ENCODE results near the gene ZNF385C. TPM values are rescaled to one million over a fixed set of nuclear protein-coding genes. Genes with fewer than 3 reads are reported as not detected.

ZNF385C gene
- total RNA-seq (0.78 and 1.1 TPM in 2 replicates), polyA plus RNA-seq (0.33 and 0.40 TPM in 2 replicates), polyA minus RNA-seq (0.26 and 0.43 TPM in 2 replicates)
- 0.21 TPM for total RNA-seq (2013)

GRCh38 chr17:42097691-42098631, at the start of gene ZNF385C:
Gene ZNF385C (minus strand): TSS chr17:42098473. CDS start chr17:42063056, 35,417 bp downstream.
- CTCF ChIA-PET = interaction anchor here (0.6 to 1.9 kb wide), 6 partner anchors 18 to 72 kb away, joined by 3 to 11 read pairs (median 4); no protein-coding TSS in a partner anchor
- 12% methylated on average over 31 of the region's 52 CpGs for WGBS (ENCODE audit: insufficient coverage)
- Histone ChIP-seq H3K79me2 (ENCODE audit: control insufficient read depth, insufficient read depth, low read length) (no peaks in the 10 kb centered on the region), H4K20me1 (ENCODE audit: control insufficient read depth, insufficient read depth, low read length, poor library complexity, severe bottlenecking) (no peaks in the 10 kb centered on the region), H3K9ac (ENCODE audit: low read length) (peak within 1 kb of the TSS; percentile 59), H2AFZ (ENCODE audit: insufficient read depth, low read depth, low read length, poor library complexity, severe bottlenecking) (peak within 1 kb of the TSS; percentile 89), H3K27ac (ENCODE audit: low read length in 2 of 2) (no peak within 1 kb of the TSS), H3K36me3 (replicated peaks in 1 of 2; ENCODE audit: control extremely low read depth in 1 of 2, control insufficient read depth in 1 of 2, extremely low read depth in 1 of 2, insufficient read depth in 2 of 2, low read length in 1 of 2) (peaks cover 0 to 1% of the 10 kb centered on the region in 2 experiments), H3K4me3 (ENCODE audit: control extremely low read depth in 1 of 5, extremely low read depth in 1 of 5, insufficient read depth in 1 of 5, low read depth in 2 of 5, low read length in 4 of 5) (peak within 1 kb of the TSS in 4 of 5 experiments; percentile 29 to 57 (median 43)), H3K27me3 (replicated peaks in 1 of 4; ENCODE audit: control extremely low read depth in 1 of 4, control insufficient read depth in 3 of 4, insufficient read depth in 4 of 4, low read length in 3 of 4) (peaks cover 0 to 23% (median 11%) of the 10 kb centered on the region in 4 experiments), H3K4me1 (ENCODE audit: control insufficient read depth in 2 of 2, insufficient read depth in 2 of 2, low read length in 2 of 2) (peaks cover 11 to 17% of the 10 kb centered on the region in 2 donors), H3K4me2 (replicated peaks; ENCODE audit: low read depth, low read length, poor library complexity, severe bottlenecking) (peak within 1 kb of the TSS; percentile 96), H3K9me3 (ENCODE audit: control extremely low read depth in 1 of 3, control insufficient read depth in 2 of 3, insufficient read depth in 1 of 3, low read length in 2 of 3) (no peaks in the 10 kb centered on the region)
- Mint-ChIP-seq H3K4me3 (peak within 1 kb of the TSS; percentile 80), H3K27ac (no peak within 1 kb of the TSS), H3K27me3 (peaks cover 20% of the 10 kb centered on the region), H3K9me3 (ENCODE audit: insufficient read depth) (no peaks in the 10 kb centered on the region), H3K4me1 (peaks cover 9% of the 10 kb centered on the region)
- DNase-seq = peak; percentile 66
- TF ChIP-seq, protein P1, sequence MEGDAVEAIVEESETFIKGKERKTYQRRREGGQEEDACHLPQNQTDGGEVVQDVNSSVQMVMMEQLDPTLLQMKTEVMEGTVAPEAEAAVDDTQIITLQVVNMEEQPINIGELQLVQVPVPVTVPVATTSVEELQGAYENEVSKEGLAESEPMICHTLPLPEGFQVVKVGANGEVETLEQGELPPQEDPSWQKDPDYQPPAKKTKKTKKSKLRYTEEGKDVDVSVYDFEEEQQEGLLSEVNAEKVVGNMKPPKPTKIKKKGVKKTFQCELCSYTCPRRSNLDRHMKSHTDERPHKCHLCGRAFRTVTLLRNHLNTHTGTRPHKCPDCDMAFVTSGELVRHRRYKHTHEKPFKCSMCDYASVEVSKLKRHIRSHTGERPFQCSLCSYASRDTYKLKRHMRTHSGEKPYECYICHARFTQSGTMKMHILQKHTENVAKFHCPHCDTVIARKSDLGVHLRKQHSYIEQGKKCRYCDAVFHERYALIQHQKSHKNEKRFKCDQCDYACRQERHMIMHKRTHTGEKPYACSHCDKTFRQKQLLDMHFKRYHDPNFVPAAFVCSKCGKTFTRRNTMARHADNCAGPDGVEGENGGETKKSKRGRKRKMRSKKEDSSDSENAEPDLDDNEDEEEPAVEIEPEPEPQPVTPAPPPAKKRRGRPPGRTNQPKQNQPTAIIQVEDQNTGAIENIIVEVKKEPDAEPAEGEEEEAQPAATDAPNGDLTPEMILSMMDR (IDR thresholded peaks at IDR 0.05) = no peak
- no peak for TF ChIP-seq EZH2 (IDR thresholded peaks at IDR 0.05; ENCODE audit: borderline replicate concordance, insufficient read depth, low read depth, low read length, poor library complexity, severe bottlenecking)
- intact Hi-C loops (cut with micrococcal nuclease) = loop anchor here (1.0 kb wide), 1 partner anchor 9 kb away; no protein-coding TSS in a partner anchor
- peak; percentile 77 for ATAC-seq (ENCODE audit: low read depth)
- POLR2A ChIA-PET = no interaction called here

Measured in B cell (primary cell).